Liver (tissue), 9 donors: ENCODE measurements around the gene LYVE1. TPM values are rescaled to one million over a fixed set of nuclear protein-coding genes. Genes with fewer than 3 reads are reported as not detected.

Source experiments
- DNase-seq: peaks from one replicate; pipeline ENCODE4 v3.0.0-alpha.2; 2017; ENCODE audit warnings: low spot score
- H3K27ac ChIP-seq, 2 donors: one replicate each; pipeline ENCODE4 v1.7.0; 2013; ENCODE audit warnings: inconsistent platforms in 2 of 2, low read length in 2 of 2, control low read depth in 1 of 2, low read depth in 1 of 2, mild to moderate bottlenecking in 1 of 2
- H3K27me3 ChIP-seq, 4 donors: one replicate each; pipeline versions ENCODE4 v1.6.1 to v1.7.0; 2013; ENCODE audit warnings: low read length in 3 of 4, inconsistent platforms in 1 of 4, mild to moderate bottlenecking in 1 of 4, moderate library complexity in 1 of 4; ENCODE audit not compliant: control insufficient read depth in 4 of 4, insufficient read depth in 4 of 4
- H3K36me3 ChIP-seq, 4 donors: one replicate each; pipeline versions ENCODE4 v1.6.1 to v1.7.0; 2013; ENCODE audit warnings: low read length in 3 of 4, mild to moderate bottlenecking in 3 of 4, low read depth in 1 of 4, moderate library complexity in 1 of 4; ENCODE audit not compliant: control insufficient read depth in 4 of 4, insufficient read depth in 3 of 4
- H3K4me1 ChIP-seq, 4 donors: one replicate each; pipeline versions ENCODE4 v1.6.1 to v1.7.0; 2013; ENCODE audit warnings: low read length in 3 of 4, mild to moderate bottlenecking in 3 of 4, moderate library complexity in 1 of 4; ENCODE audit not compliant: control insufficient read depth in 4 of 4, insufficient read depth in 4 of 4
- H3K4me3 ChIP-seq, 3 donors: one replicate each; pipeline versions ENCODE4 v1.6.1 to v1.7.0; 2013; ENCODE audit warnings: low read length in 3 of 3, control low read depth in 1 of 3, low read depth in 1 of 3, mild to moderate bottlenecking in 1 of 3
- H3K9ac ChIP-seq, 2 donors: one replicate each; pipeline ENCODE4 v1.7.0; 2013; ENCODE audit warnings: low read length in 2 of 2, mild to moderate bottlenecking in 2 of 2, moderate library complexity in 2 of 2, control low read depth in 1 of 2, low read depth in 1 of 2
- H3K9me3 ChIP-seq, 4 donors: one replicate each; pipeline versions ENCODE4 v1.6.1 to v1.7.0; 2013; ENCODE audit warnings: low read length in 3 of 4; ENCODE audit not compliant: control insufficient read depth in 4 of 4
- FOXA1 ChIP-seq: IDR thresholded peaks from 2 replicates; pipeline ENCODE4 v1.6.1; 2016; ENCODE audit warnings: antibody characterized with exemption
- GABPA ChIP-seq, 2 donors: IDR thresholded peaks in 1 of 2; conservative IDR thresholded peaks in 1 of 2; 2 replicates each; pipeline ENCODE4 v1.6.1; 2016; ENCODE audit warnings: antibody characterized with exemption in 2 of 2, mild to moderate bottlenecking in 1 of 2, moderate library complexity in 1 of 2
- HNF4A ChIP-seq, 2 donors: conservative IDR thresholded peaks; 2 replicates each; pipeline ENCODE4 v1.6.1; 2016; ENCODE audit warnings: antibody characterized with exemption in 2 of 2, mild to moderate bottlenecking in 2 of 2
- MAX ChIP-seq: IDR thresholded peaks from 2 replicates; pipeline ENCODE4 v1.6.1; 2016; ENCODE audit warnings: antibody characterized with exemption
- RAD21 ChIP-seq, 2 donors: IDR thresholded peaks; 2 replicates each; pipeline ENCODE4 v1.6.1; 2016; ENCODE audit warnings: antibody characterized with exemption in 2 of 2, mild to moderate bottlenecking in 2 of 2
- RXRA ChIP-seq, 2 donors: IDR thresholded peaks; 2 replicates each; pipeline ENCODE4 v1.6.1; 2017 to 2018; ENCODE audit warnings: antibody characterized with exemption in 2 of 2, mild to moderate bottlenecking in 1 of 2
- TAF1 ChIP-seq: conservative IDR thresholded peaks from 2 replicates; pipeline ENCODE4 v1.6.1; 2016; ENCODE audit warnings: antibody characterized with exemption, mild to moderate bottlenecking
- YY1 ChIP-seq: IDR thresholded peaks from 2 replicates; pipeline ENCODE4 v1.6.1; 2016; ENCODE audit warnings: antibody characterized with exemption, mild to moderate bottlenecking
- WGBS: extraction: QIAGEN DNeasy Blood & Tissue Kit; methylation state at CpG from one replicate; pipeline ENCODE4 v1.1.7; 2013; 5-methylcytosine and 5-hydroxymethylcytosine counted together
- polyA plus RNA-seq, 2 donors: library from polyadenylated mRNA; stranded (reverse) in 1 of 2; unstranded in 1 of 2; fragments of 200-250 nt in 1 of 2; fragments of >200 nt in 1 of 2; fragmentation: Nextera tagmentation in 1 of 2; extraction: Ambion mirVana in 1 of 2; gene quantifications; one replicate each; pipeline versions ENCODE4 v1.2.1 to v1.2.3, GENCODE V29; 2013 to 2015
- total RNA-seq, 2 donors: library from RNA; depleted of rRNA; stranded (reverse); fragments of >200 nt; gene quantifications; one replicate each; pipeline ENCODE4 v1.2.3, GENCODE V29; 2014
- TF ChIP-seq, protein P1 (sequence below): IDR thresholded peaks from 2 replicates; pipeline ENCODE4 v1.6.1; 2016; ENCODE audit warnings: antibody characterized with exemption
- TF ChIP-seq, protein P2 (sequence below): IDR thresholded peaks from 2 replicates; pipeline ENCODE4 v1.6.1; 2016; ENCODE audit warnings: antibody characterized with exemption
- TF ChIP-seq, protein P3 (sequence below): fragments of 150-350 bp; IDR thresholded peaks from 2 replicates; pipeline ENCODE4 v1.5.1; 2017; ENCODE audit warnings: improper control_type of control experiment, low read depth, low read length; ENCODE audit not compliant: missing input control
- TF ChIP-seq, protein P4 (sequence below): IDR thresholded peaks from 2 replicates; pipeline ENCODE4 v1.6.1; 2016; ENCODE audit warnings: antibody characterized with exemption, mild to moderate bottlenecking
- donor health status: healthy.
- donor health status: healthy.
- donor health status: healthy.
- donor health status: healthy.
- donor health status: healthy.

LYVE1 gene
- total and polyA plus RNA-seq, 4 donors = 11.3 to 46.7 (median 28.3) TPM

- DNase-seq = no peak
- Histone ChIP-seq H3K4me3 (no peak overlapping the region), H3K27ac (no peak overlapping the region), H3K36me3 (peaks cover 0 to 31% (median 11%) of the 10 kb centered on the region in 4 donors), H3K4me1 (no peaks in the 10 kb centered on the region), H3K27me3 (no peaks in the 10 kb centered on the region), H3K9ac (no peak overlapping the region), H3K9me3 (no peaks in the 10 kb centered on the region)
- no peak for TF ChIP-seq HNF4A (conservative IDR thresholded peaks at IDR 0.05)
- no peak for TF ChIP-seq GABPA (IDR thresholded peaks at IDR 0.05 in 1 of 2, conservative IDR thresholded peaks at IDR 0.05 in 1 of 2)
- TF ChIP-seq FOXA1 = no peak
- no peak for TF ChIP-seq YY1
- 93% methylated on average over 2 of the region's 2 CpGs for WGBS
Observed at GRCh38 chr11:10520562-10520961, 47.9 kb downstream of the LYVE1 start.

DNA sequence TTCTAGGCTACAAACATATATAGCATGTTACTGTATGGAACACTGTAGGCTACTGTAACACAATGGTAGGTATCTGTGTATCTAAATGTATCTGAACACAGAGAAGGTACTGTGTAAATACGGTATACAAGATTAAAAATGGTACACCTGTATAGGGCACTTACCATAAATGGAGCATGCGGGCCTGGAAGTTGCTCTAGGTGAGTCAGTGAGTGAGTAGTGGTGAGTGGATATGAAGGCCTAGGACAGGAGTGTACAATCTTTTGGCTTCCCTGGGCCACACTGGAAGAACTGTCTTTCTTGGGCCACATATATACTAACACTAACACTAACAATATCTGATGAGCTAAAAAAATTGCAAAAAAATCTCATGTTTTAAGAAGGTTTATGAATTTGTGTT, 48.8 kb downstream of the LYVE1 start:
- H3K36me3 ChIP-seq = peaks cover 0 to 28% (median 9%) of the 10 kb centered on the region in 4 donors

More for the DNA sequence above, 48.8 kb downstream of the LYVE1 start:
- Histone ChIP-seq H3K27me3 (no peaks in the 10 kb centered on the region), H3K4me3 (no peak overlapping the region), H3K9ac (no peak overlapping the region), H3K9me3 (no peaks in the 10 kb centered on the region), H3K4me1 (no peaks in the 10 kb centered on the region), H3K27ac (no peak overlapping the region)
- 96% methylated on average over 2 of the region's 2 CpGs for WGBS
- DNase-seq = no peak
- no peak for TF ChIP-seq YY1
- TF ChIP-seq, protein P1, sequence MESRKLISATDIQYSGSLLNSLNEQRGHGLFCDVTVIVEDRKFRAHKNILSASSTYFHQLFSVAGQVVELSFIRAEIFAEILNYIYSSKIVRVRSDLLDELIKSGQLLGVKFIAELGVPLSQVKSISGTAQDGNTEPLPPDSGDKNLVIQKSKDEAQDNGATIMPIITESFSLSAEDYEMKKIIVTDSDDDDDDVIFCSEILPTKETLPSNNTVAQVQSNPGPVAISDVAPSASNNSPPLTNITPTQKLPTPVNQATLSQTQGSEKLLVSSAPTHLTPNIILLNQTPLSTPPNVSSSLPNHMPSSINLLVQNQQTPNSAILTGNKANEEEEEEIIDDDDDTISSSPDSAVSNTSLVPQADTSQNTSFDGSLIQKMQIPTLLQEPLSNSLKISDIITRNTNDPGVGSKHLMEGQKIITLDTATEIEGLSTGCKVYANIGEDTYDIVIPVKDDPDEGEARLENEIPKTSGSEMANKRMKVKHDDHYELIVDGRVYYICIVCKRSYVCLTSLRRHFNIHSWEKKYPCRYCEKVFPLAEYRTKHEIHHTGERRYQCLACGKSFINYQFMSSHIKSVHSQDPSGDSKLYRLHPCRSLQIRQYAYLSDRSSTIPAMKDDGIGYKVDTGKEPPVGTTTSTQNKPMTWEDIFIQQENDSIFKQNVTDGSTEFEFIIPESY = no peak
- no peak for TF ChIP-seq MAX
- no peak for TF ChIP-seq RAD21 (IDR thresholded peaks at IDR 0.05)
- no peak for TF ChIP-seq TAF1
- no peak for TF ChIP-seq RXRA (IDR thresholded peaks at IDR 0.05)
- TF ChIP-seq FOXA1 = no peak
- TF ChIP-seq, protein P2, sequence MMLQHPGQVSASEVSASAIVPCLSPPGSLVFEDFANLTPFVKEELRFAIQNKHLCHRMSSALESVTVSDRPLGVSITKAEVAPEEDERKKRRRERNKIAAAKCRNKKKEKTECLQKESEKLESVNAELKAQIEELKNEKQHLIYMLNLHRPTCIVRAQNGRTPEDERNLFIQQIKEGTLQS = no peak
- no peak for TF ChIP-seq HNF4A (conservative IDR thresholded peaks at IDR 0.05)
- TF ChIP-seq, protein P3, sequence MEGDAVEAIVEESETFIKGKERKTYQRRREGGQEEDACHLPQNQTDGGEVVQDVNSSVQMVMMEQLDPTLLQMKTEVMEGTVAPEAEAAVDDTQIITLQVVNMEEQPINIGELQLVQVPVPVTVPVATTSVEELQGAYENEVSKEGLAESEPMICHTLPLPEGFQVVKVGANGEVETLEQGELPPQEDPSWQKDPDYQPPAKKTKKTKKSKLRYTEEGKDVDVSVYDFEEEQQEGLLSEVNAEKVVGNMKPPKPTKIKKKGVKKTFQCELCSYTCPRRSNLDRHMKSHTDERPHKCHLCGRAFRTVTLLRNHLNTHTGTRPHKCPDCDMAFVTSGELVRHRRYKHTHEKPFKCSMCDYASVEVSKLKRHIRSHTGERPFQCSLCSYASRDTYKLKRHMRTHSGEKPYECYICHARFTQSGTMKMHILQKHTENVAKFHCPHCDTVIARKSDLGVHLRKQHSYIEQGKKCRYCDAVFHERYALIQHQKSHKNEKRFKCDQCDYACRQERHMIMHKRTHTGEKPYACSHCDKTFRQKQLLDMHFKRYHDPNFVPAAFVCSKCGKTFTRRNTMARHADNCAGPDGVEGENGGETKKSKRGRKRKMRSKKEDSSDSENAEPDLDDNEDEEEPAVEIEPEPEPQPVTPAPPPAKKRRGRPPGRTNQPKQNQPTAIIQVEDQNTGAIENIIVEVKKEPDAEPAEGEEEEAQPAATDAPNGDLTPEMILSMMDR = no peak
- TF ChIP-seq, protein P4, sequence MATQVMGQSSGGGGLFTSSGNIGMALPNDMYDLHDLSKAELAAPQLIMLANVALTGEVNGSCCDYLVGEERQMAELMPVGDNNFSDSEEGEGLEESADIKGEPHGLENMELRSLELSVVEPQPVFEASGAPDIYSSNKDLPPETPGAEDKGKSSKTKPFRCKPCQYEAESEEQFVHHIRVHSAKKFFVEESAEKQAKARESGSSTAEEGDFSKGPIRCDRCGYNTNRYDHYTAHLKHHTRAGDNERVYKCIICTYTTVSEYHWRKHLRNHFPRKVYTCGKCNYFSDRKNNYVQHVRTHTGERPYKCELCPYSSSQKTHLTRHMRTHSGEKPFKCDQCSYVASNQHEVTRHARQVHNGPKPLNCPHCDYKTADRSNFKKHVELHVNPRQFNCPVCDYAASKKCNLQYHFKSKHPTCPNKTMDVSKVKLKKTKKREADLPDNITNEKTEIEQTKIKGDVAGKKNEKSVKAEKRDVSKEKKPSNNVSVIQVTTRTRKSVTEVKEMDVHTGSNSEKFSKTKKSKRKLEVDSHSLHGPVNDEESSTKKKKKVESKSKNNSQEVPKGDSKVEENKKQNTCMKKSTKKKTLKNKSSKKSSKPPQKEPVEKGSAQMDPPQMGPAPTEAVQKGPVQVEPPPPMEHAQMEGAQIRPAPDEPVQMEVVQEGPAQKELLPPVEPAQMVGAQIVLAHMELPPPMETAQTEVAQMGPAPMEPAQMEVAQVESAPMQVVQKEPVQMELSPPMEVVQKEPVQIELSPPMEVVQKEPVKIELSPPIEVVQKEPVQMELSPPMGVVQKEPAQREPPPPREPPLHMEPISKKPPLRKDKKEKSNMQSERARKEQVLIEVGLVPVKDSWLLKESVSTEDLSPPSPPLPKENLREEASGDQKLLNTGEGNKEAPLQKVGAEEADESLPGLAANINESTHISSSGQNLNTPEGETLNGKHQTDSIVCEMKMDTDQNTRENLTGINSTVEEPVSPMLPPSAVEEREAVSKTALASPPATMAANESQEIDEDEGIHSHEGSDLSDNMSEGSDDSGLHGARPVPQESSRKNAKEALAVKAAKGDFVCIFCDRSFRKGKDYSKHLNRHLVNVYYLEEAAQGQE = no peak
